GM21576 (cell line): ENCODE measurements around the gene CNTRL.
A peak's percentile ranks its signal among the peaks of the same experiment; 100 is the strongest.
"Not testable (repeated sequence)": the region's sequence is repeated elsewhere in the genome, so short reads cannot be mapped to it uniquely, and the experiment has no call there.

ENCODE experiments used
- ATAC-seq: cut with Tn5 transposase; IDR thresholded peaks from one replicate; pipeline ENCODE4 v1.9.1; 2021; ENCODE audit warnings: mild to moderate bottlenecking, moderate library complexity; ENCODE audit not compliant: unreplicated experiment

CNTRL gene

DNA sequence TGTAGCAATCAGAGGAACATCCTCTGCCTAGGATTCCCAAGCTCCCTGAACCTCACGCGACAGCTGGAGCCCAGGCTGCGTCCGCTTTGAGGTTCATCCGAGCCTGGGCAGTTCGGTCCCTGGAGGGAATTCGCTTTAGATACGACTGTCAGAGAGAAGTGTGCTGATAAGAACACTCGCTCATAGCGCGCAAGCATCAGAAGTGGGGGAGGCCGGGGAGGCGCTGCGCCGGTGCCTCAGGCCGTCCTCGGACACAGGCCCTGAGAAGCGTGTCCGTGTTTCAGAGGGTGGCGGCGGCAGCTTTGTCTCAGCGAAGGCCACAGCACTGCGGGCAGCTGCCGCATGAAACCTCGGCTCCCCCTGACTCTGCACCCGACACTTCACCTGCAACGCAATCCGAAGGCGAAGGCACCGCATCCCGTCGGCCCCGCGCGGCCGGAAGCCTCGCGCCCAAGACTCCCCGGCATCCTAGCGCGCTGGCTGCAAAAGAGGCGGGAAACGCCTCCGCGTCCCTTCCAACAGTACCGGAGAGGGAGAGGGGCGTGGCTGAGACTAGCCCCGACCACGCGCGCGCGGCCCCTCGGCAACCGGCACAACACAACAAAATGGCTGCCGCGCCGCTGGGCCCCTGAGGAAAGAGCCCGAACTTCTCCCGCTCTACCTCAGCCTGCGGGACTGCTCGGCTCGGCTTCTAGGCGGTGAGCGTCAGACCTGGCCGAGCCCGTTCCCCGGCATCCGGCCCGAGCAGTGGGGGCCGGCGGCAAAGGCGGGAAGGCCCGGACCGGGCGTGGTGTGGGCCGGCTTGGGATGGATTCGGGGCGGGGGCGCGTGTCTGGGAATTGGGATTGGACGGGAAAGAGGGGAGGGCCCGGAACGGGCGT lies at the start of gene CNTRL:
TSS of gene CNTRL (plus strand) at position 586 of the 881 bp plus-strand sequence. CDS start 13,372 bp downstream, outside the sequence.
- peak; percentile 62 for ATAC-seq

GRCh38 chr9:121026260-121026691 lies 48.5 kb upstream of the CNTRL start:
- no peak for ATAC-seq

GRCh38 chr9:121026768-121027167 lies 48.0 kb upstream of the CNTRL start:
- no peak for ATAC-seq

DNA sequence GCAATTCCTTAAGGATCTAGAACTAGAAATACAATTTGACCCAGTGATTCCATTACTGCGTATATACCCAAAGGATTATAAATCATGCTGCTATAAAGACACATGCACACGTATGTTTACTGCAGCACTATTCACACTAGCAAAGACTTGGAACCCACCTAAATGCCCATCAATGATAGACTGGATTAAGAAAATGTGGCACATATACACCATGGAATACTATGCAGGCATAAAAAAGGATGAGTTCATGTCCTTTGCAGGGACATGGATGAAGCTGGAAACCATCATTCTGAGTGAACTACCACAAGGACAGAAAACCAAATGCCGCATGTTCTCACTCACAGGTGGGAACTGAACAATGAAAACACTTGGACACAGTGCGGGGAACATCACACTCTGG lies 46.5 kb upstream of the CNTRL start:
- not testable (repeated sequence) for ATAC-seq

- no peak for ATAC-seq
Observed at GRCh38 chr9:121029469-121029868, 45.3 kb upstream of the CNTRL start.

DNA sequence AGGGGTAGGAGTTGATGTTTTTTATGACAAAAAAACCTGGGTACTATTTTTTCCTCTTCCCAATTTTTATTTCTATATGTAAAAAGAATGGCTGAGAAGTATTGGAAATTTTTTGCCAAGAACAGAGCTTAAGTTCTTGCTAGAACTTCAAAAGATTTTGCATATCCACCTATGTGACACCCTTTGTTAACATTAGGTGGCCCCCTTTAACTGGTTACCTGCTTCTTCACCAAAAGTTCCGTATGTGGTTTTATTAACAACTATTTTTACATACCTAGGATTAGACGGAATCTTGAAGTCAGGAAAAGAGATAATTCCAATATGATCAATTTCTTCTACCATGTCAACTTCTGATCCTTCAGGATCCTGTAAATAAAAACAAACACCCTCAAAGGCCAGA lies 40.2 kb upstream of the CNTRL start:
- ATAC-seq = no peak

GRCh38 chr9:121035717-121036116 lies 39.0 kb upstream of the CNTRL start:
- ATAC-seq = not testable (repeated sequence)

GRCh38 chr9:121038362-121038761 lies 36.4 kb upstream of the CNTRL start:
- ATAC-seq = no peak

DNA sequence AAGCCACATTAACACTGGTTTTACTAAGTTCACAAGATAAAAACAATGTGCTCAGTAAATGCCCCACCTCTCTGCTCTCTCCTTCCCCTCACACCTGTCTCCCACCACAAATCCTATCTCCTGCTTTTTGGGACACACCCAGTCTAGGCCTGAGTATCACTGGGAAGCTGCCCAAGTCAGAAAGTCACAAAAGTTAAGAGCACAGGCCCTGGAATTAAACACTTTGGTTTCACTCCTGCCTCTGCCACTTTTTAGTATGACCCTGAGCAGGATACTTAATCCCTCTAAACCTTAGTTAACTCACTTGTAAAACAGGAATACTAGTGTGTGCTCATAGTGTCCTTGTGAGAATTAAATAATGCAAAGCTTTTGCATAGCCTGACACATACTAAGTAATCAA lies 36.0 kb upstream of the CNTRL start:
- ATAC-seq = no peak

- ATAC-seq = no peak
Observed at GRCh38 chr9:121048175-121048574, 26.6 kb upstream of the CNTRL start.

GRCh38 chr9:121048618-121049017 lies 26.1 kb upstream of the CNTRL start:
- ATAC-seq = no peak

DNA sequence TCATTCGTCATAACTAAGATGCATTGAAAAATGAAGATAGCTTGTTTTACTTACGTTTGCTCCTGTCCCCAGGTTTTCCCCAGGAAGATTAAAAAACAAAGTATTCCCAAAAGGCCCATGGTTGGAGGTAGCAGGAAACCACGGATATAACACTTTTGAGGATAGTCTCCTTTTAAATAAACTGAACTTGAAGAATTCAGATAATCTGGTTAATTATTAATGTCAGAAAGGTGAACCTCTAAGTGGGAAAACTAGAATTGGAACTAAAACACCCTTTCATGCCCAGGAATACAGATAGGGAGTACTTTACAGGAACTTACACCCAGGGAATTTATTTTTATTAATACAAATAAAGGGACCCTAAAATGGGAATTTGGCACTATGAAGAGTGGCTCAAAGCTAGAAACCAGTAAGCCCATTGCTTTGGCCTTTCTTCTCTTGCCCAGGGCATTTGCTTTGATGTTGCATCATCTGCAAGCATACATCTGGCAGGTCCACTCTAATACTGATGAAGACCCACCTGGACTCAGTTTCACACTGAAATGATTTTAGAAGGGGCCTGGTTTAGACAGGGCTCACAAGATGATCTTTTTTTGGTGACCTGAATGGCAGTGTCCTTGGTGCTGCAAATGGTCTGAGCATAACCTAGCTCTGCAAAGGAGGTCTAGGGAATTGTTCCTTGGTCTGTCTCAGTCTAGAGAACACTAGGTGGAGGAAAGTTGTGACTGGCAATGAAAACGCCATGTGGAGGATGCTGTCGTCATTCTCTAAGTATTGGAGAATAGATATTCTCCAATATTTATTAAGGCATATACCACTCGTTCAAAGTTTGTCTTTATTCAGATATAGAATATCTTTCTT lies 24.4 kb upstream of the CNTRL start, which contains the start of gene C5:
TSS of gene C5 (minus strand) at position 148 of the 861 bp plus-strand sequence. CDS start at position 119, 29 bp downstream.
- no peak for ATAC-seq

GRCh38 chr9:121053544-121053943 lies 21.2 kb upstream of the CNTRL start:
- no peak for ATAC-seq

GRCh38 chr9:121055642-121056143 lies 19.1 kb upstream of the CNTRL start:
- no peak for ATAC-seq

DNA sequence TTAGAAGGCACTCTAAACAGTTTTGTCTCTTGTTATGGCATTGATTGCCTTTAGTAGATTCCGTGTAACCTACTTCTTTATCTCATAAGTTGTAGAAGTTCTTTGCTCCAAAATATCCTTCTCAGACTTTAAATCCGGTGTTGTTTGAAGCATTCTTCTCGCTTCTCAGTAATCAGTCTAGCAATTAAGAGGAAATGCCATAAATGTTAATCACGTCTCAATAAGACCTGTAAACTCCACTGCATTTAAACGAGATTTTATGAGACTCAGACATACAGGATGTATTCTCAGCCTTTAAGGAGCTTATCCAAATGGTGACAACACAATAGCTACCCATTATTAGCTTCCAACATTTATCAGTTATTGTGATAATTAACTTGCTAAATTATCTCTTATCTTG lies 16.9 kb upstream of the CNTRL start:
- no peak for ATAC-seq

DNA sequence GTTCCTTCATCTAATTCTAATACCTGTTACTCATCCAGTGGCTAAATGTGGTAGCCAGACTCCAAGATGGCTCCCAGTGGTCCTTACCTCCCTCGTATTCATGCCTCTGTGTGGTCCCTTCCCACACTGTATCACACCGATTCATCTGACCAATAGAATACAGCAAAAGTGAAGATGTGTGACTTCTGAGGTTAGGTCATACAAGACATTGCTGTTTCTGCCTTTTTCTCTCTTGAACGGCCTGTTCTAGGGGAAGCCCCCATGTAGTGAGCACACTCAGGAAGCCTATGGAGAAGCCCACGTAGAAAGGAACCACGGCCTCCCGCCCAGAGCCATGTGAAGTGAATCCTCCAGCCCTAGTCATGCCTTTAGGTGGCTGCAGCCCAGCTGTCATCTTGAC lies 15.2 kb upstream of the CNTRL start:
- no peak for ATAC-seq

DNA sequence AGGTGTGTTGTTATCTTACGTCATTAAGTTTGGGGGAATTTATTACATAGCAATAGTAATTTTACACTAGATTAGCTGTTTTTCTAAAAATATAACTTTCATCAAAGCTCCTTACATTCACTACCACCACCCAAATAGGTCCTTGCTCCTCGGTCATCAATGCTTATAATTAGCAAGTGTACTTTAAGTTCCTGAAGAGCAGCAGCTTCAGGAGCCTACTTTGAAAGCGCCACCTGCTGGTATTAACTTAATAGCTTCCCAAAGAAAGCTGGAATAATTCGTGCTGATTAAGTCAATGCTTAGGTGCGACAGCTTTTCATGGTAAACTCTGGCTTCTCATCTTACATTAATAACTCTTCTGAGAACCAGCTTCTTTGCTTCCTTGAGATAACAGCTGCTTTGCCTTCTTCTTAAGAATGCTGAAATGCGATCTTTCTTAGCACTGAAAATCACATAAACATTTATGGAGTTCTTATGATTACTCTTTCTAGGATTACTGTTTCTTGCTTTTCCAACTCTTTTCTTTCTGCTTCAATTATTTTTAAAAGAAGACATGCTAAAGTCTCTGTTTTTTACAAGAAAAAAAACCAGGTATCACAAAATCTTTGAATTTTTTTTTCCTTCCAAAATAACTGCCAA lies 14.6 kb upstream of the CNTRL start:
- ATAC-seq = no peak

DNA sequence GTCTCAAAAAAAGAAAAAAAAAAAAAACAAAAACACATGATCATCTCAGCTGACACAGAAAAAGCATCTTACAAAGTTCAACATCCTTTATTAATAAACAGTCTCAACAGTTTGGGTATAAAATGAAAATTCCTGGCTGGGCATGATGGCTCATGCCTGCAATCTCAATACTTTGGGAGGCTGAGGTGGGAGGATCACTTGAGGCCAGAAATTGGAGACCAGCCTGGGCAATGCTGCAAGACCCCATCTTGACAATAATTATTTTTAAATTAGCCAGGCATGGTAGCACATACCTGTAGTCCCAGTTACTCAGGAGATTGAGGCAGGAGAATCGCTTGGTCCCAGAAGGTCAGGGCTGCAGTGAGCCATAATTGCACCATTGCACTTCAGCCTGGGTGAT lies 7.9 kb upstream of the CNTRL start:
- ATAC-seq = no peak

- no peak for ATAC-seq
Observed at GRCh38 chr9:121067640-121068039, 7.1 kb upstream of the CNTRL start.

GRCh38 chr9:121069396-121069795 lies 5.4 kb upstream of the CNTRL start:
- no peak for ATAC-seq

DNA sequence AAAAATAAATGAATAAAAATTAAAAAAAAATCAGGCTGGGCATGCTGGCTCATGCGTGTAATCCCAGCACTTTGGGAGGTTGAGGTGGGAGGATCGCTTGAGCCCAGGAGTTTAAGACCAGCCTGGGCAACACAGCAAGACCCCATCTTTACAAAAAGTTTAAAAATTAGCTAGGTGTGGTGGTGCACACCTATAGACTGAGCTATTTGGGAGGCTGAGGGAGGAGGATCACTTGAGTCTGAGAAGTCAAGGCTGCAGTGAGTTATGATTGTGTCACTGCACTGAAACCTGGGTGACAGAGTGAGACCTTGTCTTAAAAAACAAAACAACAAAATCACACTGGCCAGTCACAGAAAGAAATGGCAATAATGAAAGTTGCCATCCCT lies 3.4 kb upstream of the CNTRL start:
- ATAC-seq = no peak
